ENCODE results near the gene GABRA6. TPM values are rescaled to one million over a fixed set of nuclear protein-coding genes. Genes with fewer than 3 reads are reported as not detected.
"Not testable (repeated sequence)": the region's sequence is repeated elsewhere in the genome, so short reads cannot be mapped to it uniquely, and the experiment has no call there.

GABRA6 gene
- polyA plus RNA-seq, 2 of the 4 experiments (the other 2 are of a cell fraction), result not detected

DNA sequence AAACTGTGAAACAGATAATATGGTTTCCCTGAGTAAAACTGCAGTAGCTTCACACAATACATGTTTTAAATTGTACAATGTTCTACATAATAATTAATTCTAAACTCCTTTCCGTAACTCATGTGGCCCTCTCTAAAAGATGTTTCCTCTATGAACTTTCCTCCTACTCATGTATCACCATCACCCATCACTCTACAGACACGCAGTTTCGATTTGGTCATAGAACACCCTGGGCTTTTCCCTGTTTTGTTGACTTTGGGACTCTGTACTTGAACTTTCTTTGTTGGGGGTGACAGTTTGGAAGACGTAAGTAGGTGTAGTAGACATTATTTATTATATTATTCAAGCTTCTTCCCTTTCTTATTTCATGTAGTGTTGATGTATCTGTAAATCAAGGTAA lies 44.1 kb upstream of the GABRA6 start:
- 30% methylated on average over 4 of the region's 4 CpGs for WGBS (ENCODE audit: missing lambda C conversion rate)
- ChIA-PET CTCF (no interaction called here), POLR2A (no interaction called here)
- H3K4me3 ChIP-seq, result no peak overlapping the region
- ATAC-seq, result no peak
- TF ChIP-seq JUNB (IDR thresholded peaks at IDR 0.05) (no peak), RCOR1 (IDR thresholded peaks at IDR 0.05; ENCODE audit: low read depth, low read length) (no peak)
- no peaks in the 10 kb centered on the region for H3K4me1 ChIP-seq
- H3K9me3 ChIP-seq, result no peaks in the 10 kb centered on the region
- no peak overlapping the region for H3K27ac ChIP-seq
- no peak overlapping the region for H3K4me2 ChIP-seq
- DNase-seq (ENCODE audit: low read depth in 1 of 2, low spot score in 1 of 2), result no peak
- no peak for FAIRE-seq

DNA sequence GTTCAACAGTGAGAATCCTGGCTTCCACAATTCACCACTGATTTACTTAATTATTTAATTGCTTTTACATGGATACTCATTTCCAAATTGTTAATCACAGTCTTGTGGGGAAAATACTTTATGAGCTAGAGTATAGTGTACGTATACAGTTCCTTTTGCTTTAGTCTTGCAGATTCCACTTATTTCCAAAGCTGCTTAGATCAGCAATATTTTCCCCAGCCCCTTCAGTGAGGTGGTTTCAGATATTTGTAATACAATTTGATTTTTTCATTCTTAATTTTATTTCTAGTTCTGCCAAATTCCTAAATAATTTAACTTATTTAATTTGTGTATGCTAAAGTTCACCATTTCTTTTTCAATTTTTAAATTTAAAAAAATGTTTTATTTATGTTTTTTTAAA lies 40.3 kb upstream of the GABRA6 start:
- H3K4me3 ChIP-seq, result no peak overlapping the region

GRCh38 chr5:161651926-161652325 lies 33.6 kb upstream of the GABRA6 start:
- H3K4me2 ChIP-seq; H3K27ac ChIP-seq; H3K4me3 ChIP-seq; ATAC-seq; DNase-seq (ENCODE audit: low read depth in 1 of 2, low spot score in 1 of 2); H3K4me1 ChIP-seq; CTCF ChIA-PET; POLR2A ChIA-PET; FAIRE-seq; H3K9me3 ChIP-seq: not testable (repeated sequence)
- WGBS (ENCODE audit: missing lambda C conversion rate), result 11% methylated on average over 8 of the region's 8 CpGs

More for the DNA sequence above, 40.3 kb upstream of the GABRA6 start:
- Histone ChIP-seq H3K4me2 (no peak overlapping the region), H3K27ac (no peak overlapping the region), H3K9me3 (no peaks in the 10 kb centered on the region), H3K4me1 (no peaks in the 10 kb centered on the region)
- no peak for ATAC-seq
- POLR2A ChIA-PET, result no interaction called here
- FAIRE-seq, result no peak
- 9% methylated on average over 1 of the region's 1 CpG for WGBS (ENCODE audit: missing lambda C conversion rate)
- no peak for DNase-seq (ENCODE audit: low read depth in 1 of 2, low spot score in 1 of 2)
- CTCF ChIA-PET, result no interaction called here
- TF ChIP-seq JUN (IDR thresholded peaks at IDR 0.05), result no peak
- TF ChIP-seq MAFK (IDR thresholded peaks at IDR 0.05; ENCODE audit: partially characterized antibody), result peak; percentile 61
- no peak for TF ChIP-seq RFX5 (IDR thresholded peaks at IDR 0.05)
- no peak for TF ChIP-seq JUNB (IDR thresholded peaks at IDR 0.05)
- TF ChIP-seq, protein P1, sequence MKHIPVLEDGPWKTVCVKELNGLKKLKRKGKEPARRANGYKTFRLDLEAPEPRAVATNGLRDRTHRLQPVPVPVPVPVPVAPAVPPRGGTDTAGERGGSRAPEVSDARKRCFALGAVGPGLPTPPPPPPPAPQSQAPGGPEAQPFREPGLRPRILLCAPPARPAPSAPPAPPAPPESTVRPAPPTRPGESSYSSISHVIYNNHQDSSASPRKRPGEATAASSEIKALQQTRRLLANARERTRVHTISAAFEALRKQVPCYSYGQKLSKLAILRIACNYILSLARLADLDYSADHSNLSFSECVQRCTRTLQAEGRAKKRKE (CRISPR knock-in tag; IDR thresholded peaks at IDR 0.05; ENCODE audit: low read depth), result no peak
- no peak for TF ChIP-seq BCL3 (IDR thresholded peaks at IDR 0.05)

- POLR2A ChIA-PET, result no interaction called here
- Histone ChIP-seq H3K9me3 (no peaks in the 10 kb centered on the region), H3K4me1 (no peaks in the 10 kb centered on the region), H3K4me3 (no peak overlapping the region), H3K4me2 (no peak overlapping the region), H3K27ac (no peak overlapping the region)
- TF ChIP-seq CEBPB (IDR thresholded peaks at IDR 0.05) (no peak), NFE2L2 (conservative IDR thresholded peaks at IDR 0.05; ENCODE audit: low read length) (no peak), POLR2AphosphoS2 (conservative IDR thresholded peaks at IDR 0.05; ENCODE audit: low read length) (no peak), BHLHE40 (IDR thresholded peaks at IDR 0.05; ENCODE audit: low read depth, low read length) (no peak), POLR2A (IDR thresholded peaks at IDR 0.05; ENCODE audit: low read length) (no peak), ZNF302 (CRISPR knock-in tag; IDR thresholded peaks at IDR 0.05) (no peak), RNF2 (IDR thresholded peaks at IDR 0.05; ENCODE audit: borderline replicate concordance, low read depth) (no peak), FOXS1 (CRISPR knock-in tag; IDR thresholded peaks at IDR 0.05) (no peak), CHD2 (IDR thresholded peaks at IDR 0.05; ENCODE audit: low read length, partially characterized antibody) (no peak), KDM1A (IDR thresholded peaks at IDR 0.05; ENCODE audit: low read depth) (no peak), HOXB5 (CRISPR knock-in tag; IDR thresholded peaks at IDR 0.05) (no peak), RAD21 (conservative IDR thresholded peaks at IDR 0.05 in 1 of 2, IDR thresholded peaks at IDR 0.05 in 1 of 2) (no peak), JUN (IDR thresholded peaks at IDR 0.05) (no peak), USF2 (IDR thresholded peaks at IDR 0.05) (no peak), NPAS2 (CRISPR knock-in tag; IDR thresholded peaks at IDR 0.05; ENCODE audit: borderline replicate concordance) (no peak)
- TF ChIP-seq, protein P2, sequence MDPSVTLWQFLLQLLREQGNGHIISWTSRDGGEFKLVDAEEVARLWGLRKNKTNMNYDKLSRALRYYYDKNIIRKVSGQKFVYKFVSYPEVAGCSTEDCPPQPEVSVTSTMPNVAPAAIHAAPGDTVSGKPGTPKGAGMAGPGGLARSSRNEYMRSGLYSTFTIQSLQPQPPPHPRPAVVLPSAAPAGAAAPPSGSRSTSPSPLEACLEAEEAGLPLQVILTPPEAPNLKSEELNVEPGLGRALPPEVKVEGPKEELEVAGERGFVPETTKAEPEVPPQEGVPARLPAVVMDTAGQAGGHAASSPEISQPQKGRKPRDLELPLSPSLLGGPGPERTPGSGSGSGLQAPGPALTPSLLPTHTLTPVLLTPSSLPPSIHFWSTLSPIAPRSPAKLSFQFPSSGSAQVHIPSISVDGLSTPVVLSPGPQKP (IDR thresholded peaks at IDR 0.05; ENCODE audit: low read depth, low read length), result no peak
- FAIRE-seq (no peak), ATAC-seq (no peak), DNase-seq (ENCODE audit: low read depth in 1 of 2, low spot score in 1 of 2) (no peak)
- 13% methylated on average over 8 of the region's 12 CpGs for WGBS (ENCODE audit: missing lambda C conversion rate)
- CTCF ChIA-PET, result no interaction called here
Measured at GRCh38 chr5:161660806-161661205, 24.7 kb upstream of the GABRA6 start.
